ENCODE data around the gene POSTN.

DNA sequence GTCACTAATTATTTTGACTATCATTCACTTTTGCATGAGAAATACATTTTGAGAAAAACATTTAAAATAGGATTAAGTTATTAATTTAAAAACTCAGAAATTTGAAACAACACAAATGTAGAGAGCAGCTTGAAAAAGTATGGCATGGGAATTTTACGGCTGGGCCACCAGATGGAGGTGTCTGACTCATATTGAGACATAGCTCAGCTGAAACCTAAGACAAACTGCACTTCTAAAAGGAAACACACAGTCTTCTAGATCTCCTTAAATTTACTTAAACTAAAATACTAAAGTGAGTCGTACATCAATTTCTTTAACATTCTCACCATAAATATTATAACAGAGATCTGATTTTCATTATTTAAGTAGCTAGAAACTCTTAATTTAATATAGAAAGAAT is 41.9 kb upstream of the POSTN start:
- TF ChIP-seq, protein P1, sequence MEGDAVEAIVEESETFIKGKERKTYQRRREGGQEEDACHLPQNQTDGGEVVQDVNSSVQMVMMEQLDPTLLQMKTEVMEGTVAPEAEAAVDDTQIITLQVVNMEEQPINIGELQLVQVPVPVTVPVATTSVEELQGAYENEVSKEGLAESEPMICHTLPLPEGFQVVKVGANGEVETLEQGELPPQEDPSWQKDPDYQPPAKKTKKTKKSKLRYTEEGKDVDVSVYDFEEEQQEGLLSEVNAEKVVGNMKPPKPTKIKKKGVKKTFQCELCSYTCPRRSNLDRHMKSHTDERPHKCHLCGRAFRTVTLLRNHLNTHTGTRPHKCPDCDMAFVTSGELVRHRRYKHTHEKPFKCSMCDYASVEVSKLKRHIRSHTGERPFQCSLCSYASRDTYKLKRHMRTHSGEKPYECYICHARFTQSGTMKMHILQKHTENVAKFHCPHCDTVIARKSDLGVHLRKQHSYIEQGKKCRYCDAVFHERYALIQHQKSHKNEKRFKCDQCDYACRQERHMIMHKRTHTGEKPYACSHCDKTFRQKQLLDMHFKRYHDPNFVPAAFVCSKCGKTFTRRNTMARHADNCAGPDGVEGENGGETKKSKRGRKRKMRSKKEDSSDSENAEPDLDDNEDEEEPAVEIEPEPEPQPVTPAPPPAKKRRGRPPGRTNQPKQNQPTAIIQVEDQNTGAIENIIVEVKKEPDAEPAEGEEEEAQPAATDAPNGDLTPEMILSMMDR (conservative IDR thresholded peaks at IDR 0.05), result peak; percentile 69
- no peak for TF ChIP-seq EZH2 (IDR thresholded peaks at IDR 0.05; ENCODE audit: low read depth)

Data from PC-9 (cell line).